GM19239 (cell line): ENCODE data around the gene IGDCC3.
"Not testable (repeated sequence)": the region's sequence is repeated elsewhere in the genome, so short reads cannot be mapped to it uniquely, and the experiment has no call there.

ENCODE experiments used
- DNase-seq: peaks from one replicate; pipeline ENCODE4 v3.0.0; 2011; ENCODE audit warnings: low spot score; ENCODE audit not compliant: insufficient read length
- FAIRE-seq: peaks from 2 replicates; lab custom pipeline; 2011; peaks lifted over from hg19 to GRCh38; lab: Jason Lieb, UNC

Gene IGDCC3

DNA sequence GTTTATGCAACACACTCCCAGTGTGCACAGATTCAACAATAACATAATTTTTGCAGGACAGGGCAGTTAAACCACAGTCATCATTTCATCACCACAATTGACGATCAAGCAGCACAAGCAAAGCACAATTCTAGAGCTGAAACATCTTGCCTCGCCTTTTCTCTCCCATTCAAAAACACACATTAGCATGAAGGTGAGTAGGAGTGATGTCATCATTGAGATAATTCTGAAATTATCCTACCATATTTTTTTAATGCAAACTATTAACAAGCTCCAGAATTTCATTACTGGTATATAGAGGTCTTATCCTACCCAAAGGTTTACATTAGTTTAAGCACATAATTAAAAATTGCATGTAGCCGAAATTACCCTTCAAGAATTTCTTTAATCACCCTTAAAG is 3.5 kb downstream of the IGDCC3 start:
- FAIRE-seq = no peak

GRCh38 chr15:65373163-65373651 is 4.6 kb downstream of the IGDCC3 start:
- DNase-seq = no peak
- no peak for FAIRE-seq

More for the DNA sequence above, 3.5 kb downstream of the IGDCC3 start:
- no peak for DNase-seq

DNA sequence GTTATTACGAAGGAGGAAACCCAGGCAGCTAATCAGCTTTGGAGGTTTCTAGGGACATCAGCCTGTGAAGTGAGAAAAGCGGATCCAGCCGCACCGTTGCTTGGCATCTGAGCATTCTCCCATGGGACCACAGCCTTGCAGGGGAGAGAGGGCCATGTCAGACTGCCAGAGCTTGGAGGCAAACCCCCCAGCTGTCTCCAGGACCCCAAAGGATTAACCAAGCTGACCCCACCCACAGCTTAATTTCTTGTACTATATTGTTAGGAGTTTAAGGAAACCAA is 5.1 kb downstream of the IGDCC3 start:
- FAIRE-seq = no peak
- no peak for DNase-seq

DNA sequence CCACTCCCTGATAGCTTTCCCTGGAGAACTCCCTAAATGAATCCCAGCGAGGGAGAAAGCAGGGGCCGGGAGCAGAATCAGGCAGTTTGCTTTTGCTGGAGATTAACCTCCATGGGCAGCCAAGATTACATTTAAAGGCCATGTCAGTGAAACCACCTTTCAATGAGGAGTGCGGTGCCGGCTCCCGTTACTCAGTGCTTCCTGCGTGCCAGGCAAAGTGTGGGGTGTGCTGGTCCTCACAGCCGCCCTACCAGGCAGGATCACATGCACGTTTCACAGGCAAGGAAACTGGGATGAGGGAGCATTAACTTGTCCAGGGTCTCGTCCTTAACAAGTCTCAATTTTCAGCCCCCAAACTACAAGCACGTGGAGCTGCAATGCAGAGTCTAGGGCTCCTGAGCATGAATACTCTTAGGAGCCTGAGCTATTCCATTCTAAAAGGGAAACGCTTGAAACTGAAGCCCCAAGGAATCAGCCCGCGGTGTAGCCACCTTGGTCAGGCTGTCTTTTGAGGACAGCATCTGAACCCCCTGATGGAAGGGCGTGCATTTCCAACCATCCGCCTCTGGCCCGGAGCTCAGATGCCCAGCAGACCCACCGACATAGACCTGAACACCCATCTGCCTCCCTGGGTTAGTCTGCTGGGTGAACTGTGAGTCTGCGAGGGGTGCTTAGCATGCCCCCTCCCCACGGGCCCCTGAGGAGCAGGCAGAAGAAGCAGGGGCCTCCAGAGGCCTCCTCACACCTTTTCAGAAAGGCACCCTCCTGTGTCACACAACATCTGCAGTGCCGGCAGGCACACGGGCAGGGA is 5.6 kb downstream of the IGDCC3 start:
- no peak for FAIRE-seq

GRCh38 chr15:65370885-65371284 is 6.9 kb downstream of the IGDCC3 start:
- DNase-seq (no peak), FAIRE-seq (no peak)

More for the DNA sequence above, 5.6 kb downstream of the IGDCC3 start:
- DNase-seq = no peak

- FAIRE-seq (no peak), DNase-seq (no peak)
Observed at GRCh38 chr15:65369651-65370050, 8.2 kb downstream of the IGDCC3 start.

GRCh38 chr15:65369212-65369547 is 8.6 kb downstream of the IGDCC3 start:
- DNase-seq = no peak
- no peak for FAIRE-seq

GRCh38 chr15:65368302-65369211 is 9.2 kb downstream of the IGDCC3 start:
- FAIRE-seq (no peak), DNase-seq (no peak)

DNA sequence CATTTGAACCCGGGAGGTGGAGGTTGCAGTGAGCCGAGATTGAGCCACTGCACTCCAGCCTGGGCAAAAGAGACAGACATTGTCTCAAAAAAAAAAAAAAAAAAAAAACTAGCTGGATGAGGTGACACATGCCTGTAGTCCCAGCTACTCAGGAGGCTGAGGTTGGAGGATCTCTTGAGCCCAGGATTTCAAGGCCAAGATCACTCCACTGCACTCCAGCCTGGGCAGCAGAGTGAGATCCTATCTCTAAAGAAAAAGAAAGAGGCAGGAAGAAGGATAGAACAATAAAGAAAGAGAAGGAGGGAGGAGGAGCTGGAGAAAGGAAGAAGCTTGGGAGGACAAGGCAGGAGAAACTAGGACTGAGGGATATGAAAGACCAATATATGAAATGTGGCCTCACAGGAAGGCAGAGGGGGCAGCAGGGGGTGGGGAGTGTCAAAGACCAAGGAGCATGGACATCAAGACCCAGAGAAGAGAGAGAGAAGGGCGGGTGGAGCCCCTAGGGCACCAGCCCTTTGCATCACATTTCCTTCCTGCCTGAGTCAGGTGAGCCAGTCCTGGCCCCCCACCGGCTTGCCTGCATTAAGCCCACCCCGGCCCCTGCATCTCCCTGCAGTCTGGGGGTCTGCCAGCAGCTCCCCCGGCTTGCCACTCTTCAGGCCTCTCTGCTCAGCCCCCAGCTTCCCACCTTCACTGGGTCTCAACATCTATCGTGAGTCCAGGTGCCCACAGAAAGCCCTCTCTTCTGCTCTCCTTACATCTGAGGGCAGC is 11.5 kb downstream of the IGDCC3 start:
- DNase-seq (no peak), FAIRE-seq (no peak)

DNA sequence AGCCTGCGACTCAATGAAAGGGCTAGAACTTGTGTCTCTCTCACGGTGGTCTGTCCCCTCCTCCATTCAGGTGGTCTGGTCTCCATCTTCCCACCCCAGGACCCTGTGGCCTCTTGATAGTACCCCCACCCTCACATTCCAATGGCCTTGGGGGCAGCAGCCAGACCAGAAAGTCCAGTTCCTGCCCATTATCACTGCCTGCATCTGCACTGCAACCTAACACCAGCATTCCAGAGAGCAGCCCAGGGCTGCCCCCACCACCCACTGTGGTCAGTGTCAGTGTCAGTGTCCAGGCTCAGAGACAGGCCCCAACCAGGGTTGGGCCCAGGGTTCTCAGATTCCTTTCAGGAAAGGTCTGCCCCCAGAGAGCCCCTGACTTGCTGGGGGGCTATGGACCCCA is 12.6 kb downstream of the IGDCC3 start:
- DNase-seq = no peak

DNA sequence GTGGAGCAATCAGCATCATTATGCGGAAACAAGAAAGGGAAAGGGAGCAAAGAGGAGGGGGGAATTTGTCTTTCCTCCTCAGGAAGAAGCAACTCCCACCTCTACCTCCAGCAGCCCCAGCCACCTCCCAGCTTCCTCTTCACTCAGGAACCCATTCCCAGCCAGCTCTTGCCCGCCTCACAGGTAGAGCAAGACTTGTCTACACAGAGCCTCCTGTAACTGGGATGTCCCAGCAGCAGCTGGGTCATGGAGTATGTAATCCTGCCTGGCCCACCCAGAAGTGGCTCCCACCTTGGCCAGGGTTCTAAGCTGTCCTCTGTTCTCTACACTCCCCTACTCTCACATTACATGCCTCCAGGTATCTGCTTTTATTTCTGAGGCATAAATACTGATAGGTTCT is 14.0 kb downstream of the IGDCC3 start:
- DNase-seq (no peak), FAIRE-seq (no peak)

More for the DNA sequence above, 12.6 kb downstream of the IGDCC3 start:
- FAIRE-seq = no peak

DNA sequence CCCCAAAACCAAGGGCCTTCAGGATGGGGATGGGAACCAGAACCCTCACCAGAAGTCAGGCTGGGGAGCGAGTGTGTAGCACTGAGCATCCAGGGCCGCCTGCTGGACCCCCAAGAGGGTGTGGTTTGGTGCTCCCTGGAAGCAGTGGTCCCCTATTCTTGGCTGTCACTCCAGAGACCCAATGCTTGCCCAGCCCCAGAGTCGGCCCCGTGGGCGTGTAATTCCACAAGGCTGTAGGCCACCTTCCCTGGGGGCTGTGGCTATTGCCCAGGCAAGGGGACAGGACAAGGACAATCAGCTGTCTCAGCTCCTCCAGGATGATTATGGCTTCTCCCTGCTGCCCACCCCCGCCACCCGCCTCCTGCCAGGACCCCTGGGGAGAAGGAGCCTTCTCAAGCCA is 14.5 kb downstream of the IGDCC3 start:
- FAIRE-seq = no peak

DNA sequence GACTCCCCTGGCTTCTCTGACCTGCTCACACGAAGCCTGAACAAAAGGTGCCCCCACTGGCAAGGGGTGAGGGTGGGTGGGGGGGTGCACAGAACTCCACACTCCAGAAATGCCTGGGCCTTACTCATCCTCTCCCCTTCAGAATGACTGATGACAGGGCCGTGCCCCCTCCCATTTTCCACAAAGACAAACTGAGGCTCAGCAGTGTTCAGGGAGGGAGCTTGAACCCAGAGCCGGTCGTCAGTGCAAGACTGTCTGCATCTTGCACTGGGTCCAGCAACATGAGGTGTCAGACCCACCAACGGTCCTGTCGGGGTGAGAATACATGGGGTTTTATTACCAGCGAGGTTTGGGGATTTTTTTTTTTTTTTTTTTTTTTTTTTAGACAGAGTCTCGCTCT is 15.3 kb downstream of the IGDCC3 start:
- DNase-seq (no peak), FAIRE-seq (no peak)

More for the DNA sequence above, 14.5 kb downstream of the IGDCC3 start:
- DNase-seq = no peak

- DNase-seq (no peak), FAIRE-seq (no peak)
Observed at GRCh38 chr15:65361708-65362459, 15.9 kb downstream of the IGDCC3 start.

DNA sequence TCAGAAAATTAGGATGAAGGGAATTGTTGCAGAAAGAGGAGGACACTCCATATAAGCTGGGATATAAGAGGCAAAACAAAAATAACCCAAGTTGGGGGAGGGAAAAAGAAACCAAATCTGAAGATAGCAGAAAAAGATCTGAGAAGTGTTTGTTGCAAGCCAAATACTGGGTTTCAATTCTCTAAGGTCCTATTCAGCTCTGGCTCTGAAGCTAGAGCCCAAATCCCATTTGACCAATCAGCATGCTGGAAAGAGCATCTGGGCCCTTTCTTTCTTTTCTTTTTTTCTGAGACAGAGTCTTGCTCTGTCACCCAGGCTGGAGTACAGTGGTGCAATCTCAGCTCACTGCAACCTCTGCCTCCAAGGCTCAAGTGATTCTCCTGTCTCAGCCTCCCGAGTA is 17.3 kb downstream of the IGDCC3 start:
- DNase-seq = no peak

DNA sequence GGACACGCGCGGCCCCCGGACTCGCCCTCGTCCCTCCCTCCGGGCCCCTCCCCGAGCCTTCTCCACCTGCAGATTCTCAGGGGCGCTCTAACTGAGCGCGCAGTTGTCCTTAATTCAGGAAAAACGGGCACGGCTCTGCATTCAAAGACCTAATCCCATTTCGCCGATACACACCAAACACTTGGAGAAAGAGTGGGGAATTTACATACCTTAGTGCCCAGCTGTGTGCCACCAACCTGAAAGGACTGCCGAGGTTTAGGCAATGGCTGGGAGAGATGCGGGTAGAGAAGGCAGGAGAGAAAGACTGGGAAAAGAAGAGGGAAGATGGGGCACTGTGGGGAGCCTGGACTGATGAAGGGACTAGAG is 21.8 kb downstream of the IGDCC3 start:
- DNase-seq = no peak
- FAIRE-seq = no peak

More for the DNA sequence above, 17.3 kb downstream of the IGDCC3 start:
- FAIRE-seq = no peak

DNA sequence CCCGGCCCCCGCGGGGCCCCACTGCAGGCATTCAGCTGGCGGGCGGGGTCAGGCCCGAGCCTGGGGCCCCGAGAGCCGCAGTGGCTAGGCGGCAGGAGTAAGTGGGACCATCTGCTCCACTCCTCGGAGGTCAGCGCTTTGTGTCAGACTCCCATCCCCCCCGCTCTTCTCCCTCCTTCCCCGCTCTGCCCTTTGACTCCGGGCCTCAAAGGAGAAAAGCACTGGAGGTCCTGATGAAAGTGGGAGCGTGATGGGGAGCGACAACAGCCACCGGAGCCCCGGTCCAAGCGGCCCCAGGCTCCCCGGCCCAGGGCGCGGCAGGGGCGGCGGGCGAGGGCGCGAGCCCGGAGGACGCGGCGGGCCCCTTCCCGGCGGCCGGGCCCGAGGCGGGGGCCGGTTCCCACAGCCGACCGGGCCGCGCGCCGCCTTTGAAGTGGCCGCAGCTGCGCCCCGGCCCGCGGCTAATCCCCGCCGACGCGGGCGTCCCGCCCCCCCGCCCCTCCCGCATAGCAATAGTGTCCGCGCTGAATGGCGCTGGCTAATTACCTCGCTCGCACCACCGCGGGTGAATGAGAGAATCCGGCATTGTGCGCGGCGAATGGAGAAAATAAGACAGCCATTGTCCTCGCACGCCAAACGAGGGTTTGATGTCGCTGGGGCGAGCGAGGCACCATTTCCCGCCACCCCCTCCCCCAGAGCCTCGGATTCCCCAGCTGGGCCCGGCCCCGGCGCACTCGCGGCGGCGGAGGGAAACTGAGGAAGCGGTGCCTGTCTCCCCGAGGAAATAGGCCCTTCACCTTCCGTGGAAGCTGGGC is 22.4 kb downstream of the IGDCC3 start:
- DNase-seq (no peak), FAIRE-seq (no peak)

DNA sequence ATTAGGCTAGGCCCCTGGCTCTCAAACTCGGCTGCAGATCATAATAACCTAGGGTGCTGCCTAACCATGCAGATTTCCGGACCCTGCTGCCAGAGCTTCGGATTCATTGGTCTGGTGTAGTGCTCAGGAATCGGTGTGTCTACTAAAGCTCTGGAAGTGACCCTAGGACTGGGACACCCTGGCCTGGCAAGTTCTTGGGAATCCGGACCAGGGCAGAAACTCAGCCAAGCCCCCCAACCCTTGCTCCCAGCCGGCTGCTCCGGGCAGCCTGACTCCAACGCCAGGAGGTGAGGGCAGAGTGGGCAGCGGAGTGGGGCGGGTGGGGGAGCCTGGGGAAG is 23.0 kb downstream of the IGDCC3 start:
- FAIRE-seq (no peak), DNase-seq (no peak)

DNA sequence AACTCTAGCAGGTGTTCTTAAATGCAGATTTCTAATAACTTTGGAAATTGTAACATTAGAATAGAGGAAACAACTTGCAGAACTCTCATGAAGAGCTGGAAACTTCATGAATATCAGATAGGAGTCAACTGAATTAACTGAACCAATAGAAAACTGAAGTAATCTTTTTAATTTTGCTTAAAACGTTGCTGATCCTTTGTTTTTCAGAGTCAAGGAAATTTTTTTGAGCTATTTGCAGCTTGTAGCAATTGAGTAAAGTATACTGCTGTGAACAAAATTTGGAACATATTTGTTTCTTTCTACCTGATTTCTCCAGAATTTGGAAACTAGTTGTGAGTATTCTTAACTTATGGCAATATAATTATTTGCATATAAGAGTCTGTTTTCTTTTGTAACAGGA is 25.8 kb downstream of the IGDCC3 start:
- FAIRE-seq = not testable (repeated sequence)

More for the DNA sequence above, 25.8 kb downstream of the IGDCC3 start:
- DNase-seq = not testable (repeated sequence)
